ENCODE data around the gene TIMELESS.
"Not testable (repeated sequence)": the region's sequence is repeated elsewhere in the genome, so short reads cannot be mapped to it uniquely, and the experiment has no call there.

DNA sequence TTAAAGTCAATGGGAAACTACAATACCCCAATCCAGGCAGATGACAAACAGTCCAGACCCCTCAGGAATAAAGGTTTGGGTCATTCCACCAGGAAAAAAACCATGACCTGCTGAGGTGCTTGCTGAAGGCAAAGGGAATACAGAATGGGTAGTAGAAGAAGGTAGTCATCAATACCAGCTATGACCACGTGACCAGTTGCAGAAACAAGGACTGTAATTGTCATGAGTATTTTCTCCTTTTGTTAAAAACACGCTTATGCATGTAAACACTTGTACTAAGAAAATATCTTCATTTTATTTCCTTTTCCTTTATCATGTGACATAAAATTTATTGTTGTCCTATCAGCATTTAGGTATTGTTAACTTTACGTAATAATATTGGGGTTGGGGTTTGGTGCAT is 45.0 kb downstream of the TIMELESS start:
- TF ChIP-seq, protein P1, sequence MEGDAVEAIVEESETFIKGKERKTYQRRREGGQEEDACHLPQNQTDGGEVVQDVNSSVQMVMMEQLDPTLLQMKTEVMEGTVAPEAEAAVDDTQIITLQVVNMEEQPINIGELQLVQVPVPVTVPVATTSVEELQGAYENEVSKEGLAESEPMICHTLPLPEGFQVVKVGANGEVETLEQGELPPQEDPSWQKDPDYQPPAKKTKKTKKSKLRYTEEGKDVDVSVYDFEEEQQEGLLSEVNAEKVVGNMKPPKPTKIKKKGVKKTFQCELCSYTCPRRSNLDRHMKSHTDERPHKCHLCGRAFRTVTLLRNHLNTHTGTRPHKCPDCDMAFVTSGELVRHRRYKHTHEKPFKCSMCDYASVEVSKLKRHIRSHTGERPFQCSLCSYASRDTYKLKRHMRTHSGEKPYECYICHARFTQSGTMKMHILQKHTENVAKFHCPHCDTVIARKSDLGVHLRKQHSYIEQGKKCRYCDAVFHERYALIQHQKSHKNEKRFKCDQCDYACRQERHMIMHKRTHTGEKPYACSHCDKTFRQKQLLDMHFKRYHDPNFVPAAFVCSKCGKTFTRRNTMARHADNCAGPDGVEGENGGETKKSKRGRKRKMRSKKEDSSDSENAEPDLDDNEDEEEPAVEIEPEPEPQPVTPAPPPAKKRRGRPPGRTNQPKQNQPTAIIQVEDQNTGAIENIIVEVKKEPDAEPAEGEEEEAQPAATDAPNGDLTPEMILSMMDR (conservative IDR thresholded peaks at IDR 0.05; ENCODE audit: low read length) = not testable (repeated sequence)
- not testable (repeated sequence) for TF ChIP-seq EZH2phosphoT487 (IDR thresholded peaks at IDR 0.05; ENCODE audit: borderline replicate concordance, low read depth, low read length)

Data from OCI-LY7 (cell line).